GM23248 (cell line): ENCODE results near the gene CCDC39. TPM values are rescaled to one million over a fixed set of nuclear protein-coding genes. Genes with fewer than 3 reads are reported as not detected.

Experiments
- DNase-seq: peaks from one replicate; pipeline ENCODE4 v3.0.0-alpha.2; 2015
- H2AFZ ChIP-seq: fragments of 200-600 bp; sonication (generic); 2 replicates; pipeline ENCODE4 v1.6.1; 2016; ENCODE audit warnings: antibody characterized with exemption
- H3F3A ChIP-seq: fragments of 200-600 bp; sonication (generic); 2 replicates; pipeline ENCODE4 v1.6.1; 2016; ENCODE audit warnings: mild to moderate bottlenecking, antibody characterized with exemption, mixed run types; ENCODE audit not compliant: insufficient read depth
- H3K27ac ChIP-seq: fragments of 200-600 bp; sonication (generic); 2 replicates; pipeline ENCODE4 v1.5.1; 2016; ENCODE audit warnings: mild to moderate bottlenecking
- H3K27me3 ChIP-seq: fragments of 200-600 bp; sonication (generic); replicated peaks from 2 replicates; pipeline ENCODE4 v1.6.1; 2016; ENCODE audit warnings: mild to moderate bottlenecking; ENCODE audit not compliant: insufficient read depth
- H3K36me3 ChIP-seq: fragments of 200-600 bp; sonication (generic); 2 replicates; pipeline ENCODE4 v1.6.1; 2016; ENCODE audit warnings: low read depth, mild to moderate bottlenecking
- H3K4me1 ChIP-seq: fragments of 200-600 bp; sonication (generic); 2 replicates; pipeline ENCODE4 v1.6.1; 2016; ENCODE audit warnings: mild to moderate bottlenecking; ENCODE audit not compliant: insufficient read depth
- H3K4me2 ChIP-seq: fragments of 200-600 bp; sonication (generic); one replicate; pipeline ENCODE4 v1.6.1; 2016; ENCODE audit warnings: mild to moderate bottlenecking; ENCODE audit not compliant: unreplicated experiment
- H3K4me3 ChIP-seq: fragments of 200-600 bp; sonication (generic); 2 replicates; pipeline ENCODE4 v1.5.1; 2016; ENCODE audit warnings: mild to moderate bottlenecking
- H3K79me2 ChIP-seq: fragments of 200-600 bp; sonication (generic); 2 replicates; pipeline ENCODE4 v1.6.1; 2016; ENCODE audit warnings: mild to moderate bottlenecking; ENCODE audit not compliant: insufficient read depth
- H3K9ac ChIP-seq: fragments of 200-600 bp; sonication (generic); 2 replicates; pipeline ENCODE4 v1.6.1; 2016; ENCODE audit warnings: mild to moderate bottlenecking
- H3K9me2 ChIP-seq: fragments of 200-600 bp; sonication (generic); 2 replicates; pipeline ENCODE4 v1.6.1; 2016; ENCODE audit warnings: mixed run types, mild to moderate bottlenecking, moderate library complexity; ENCODE audit not compliant: insufficient read depth
- H3K9me3 ChIP-seq: fragments of 200-600 bp; sonication (generic); one replicate; pipeline ENCODE4 v1.6.1; 2017; ENCODE audit warnings: low read depth
- H4K20me1 ChIP-seq: fragments of 200-600 bp; sonication (generic); 2 replicates; pipeline ENCODE4 v1.6.0; 2016; ENCODE audit not compliant: insufficient read depth
- EZH2 ChIP-seq: fragments of 200-600 bp; sonication (generic); IDR thresholded peaks from 2 replicates; pipeline ENCODE4 v1.6.1; 2018; ENCODE audit warnings: antibody characterized with exemption, mild to moderate bottlenecking; ENCODE audit not compliant: insufficient read depth, poor library complexity, severe bottlenecking
- EZH2phosphoT487 ChIP-seq: fragments of 200-600 bp; sonication (generic); IDR thresholded peaks from 2 replicates; pipeline ENCODE4 v1.6.1; 2018; ENCODE audit warnings: antibody characterized with exemption, moderate library complexity, mild to moderate bottlenecking, low read depth; ENCODE audit not compliant: insufficient read depth
- WGBS, 2 experiments: methylation state at CpG; one replicate each; pipeline ENCODE4 v1.1.6; 2015 to 2017; ENCODE audit warnings: low lambda C conversion rate in 2 of 2, low coverage in 1 of 2; ENCODE audit errors: missing lambda C conversion rate in 2 of 2; 5-methylcytosine and 5-hydroxymethylcytosine counted together
- in situ Hi-C: fragments of 300-500 bp; cut with MboI; formaldehyde crosslinking; loops from 2 replicates; pipeline ENCODE4 v1.15.0; 2020
- polyA plus RNA-seq: library from polyadenylated mRNA; unstranded; fragments of >200 nt; fragmentation: Nextera tagmentation; extraction: Ambion mirVana; gene quantifications from 2 replicates; pipeline ENCODE4 v1.2.1, GENCODE V29; 2016
- small RNA-seq: library from RNA; depleted of rRNA; stranded (forward); fragments of <200 nt; gene quantifications from one replicate; pipeline ENCODE3, GENCODE V24; 2014; ENCODE audit warnings: low read depth, low replicate concordance
- total RNA-seq: library from RNA; depleted of rRNA; stranded (reverse); fragments of >200 nt; shearing (Covaris generic); gene quantifications from 2 replicates; pipeline ENCODE4 v1.2.3, GENCODE V29; 2014; rRNA removed

The CCDC39 gene
- total and polyA plus RNA-seq, 2 experiments from 2014 or later = not detected

DNA sequence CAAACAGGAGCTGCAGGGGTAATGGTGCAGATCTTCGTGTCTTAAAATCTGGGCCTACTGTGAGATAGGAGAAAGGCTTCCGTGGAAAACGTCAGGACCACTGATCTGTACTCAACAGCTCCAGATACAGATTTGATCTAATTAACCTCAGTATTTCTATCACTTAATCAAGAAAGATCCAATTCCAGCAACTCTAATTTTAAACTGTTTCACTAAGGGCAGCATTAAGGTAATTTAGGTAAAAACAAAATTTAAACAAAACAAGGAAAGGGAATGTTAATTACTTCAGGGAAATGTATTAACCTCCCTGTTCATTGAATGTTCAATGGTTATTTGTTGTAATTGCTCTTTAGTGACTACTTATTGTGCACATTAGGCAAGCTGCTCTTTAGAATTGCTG is 103.7 kb downstream of the CCDC39 start:
- H3K4me2 ChIP-seq = no peak overlapping the region
- no peaks in the 10 kb centered on the region for H3K4me1 ChIP-seq
- in situ Hi-C loops = no loop called here
- DNase-seq = no peak
- H3K9me3 ChIP-seq = no peaks in the 10 kb centered on the region
- TF ChIP-seq EZH2phosphoT487 (no peak), EZH2 (no peak)
- no peaks in the 10 kb centered on the region for H3F3A ChIP-seq
- no peaks in the 10 kb centered on the region for H3K27me3 ChIP-seq
- no peak overlapping the region for H2AFZ ChIP-seq
- WGBS, 2 experiments = 15 to 16% methylated on average over 3 of the region's 3 CpGs
- H3K9ac ChIP-seq = no peak overlapping the region
- H4K20me1 ChIP-seq = no peaks in the 10 kb centered on the region
- no peak overlapping the region for H3K27ac ChIP-seq
- no peaks in the 10 kb centered on the region for H3K36me3 ChIP-seq
- H3K9me2 ChIP-seq = no peaks in the 10 kb centered on the region
- H3K4me3 ChIP-seq = no peak overlapping the region
- no peaks in the 10 kb centered on the region for H3K79me2 ChIP-seq

DNA sequence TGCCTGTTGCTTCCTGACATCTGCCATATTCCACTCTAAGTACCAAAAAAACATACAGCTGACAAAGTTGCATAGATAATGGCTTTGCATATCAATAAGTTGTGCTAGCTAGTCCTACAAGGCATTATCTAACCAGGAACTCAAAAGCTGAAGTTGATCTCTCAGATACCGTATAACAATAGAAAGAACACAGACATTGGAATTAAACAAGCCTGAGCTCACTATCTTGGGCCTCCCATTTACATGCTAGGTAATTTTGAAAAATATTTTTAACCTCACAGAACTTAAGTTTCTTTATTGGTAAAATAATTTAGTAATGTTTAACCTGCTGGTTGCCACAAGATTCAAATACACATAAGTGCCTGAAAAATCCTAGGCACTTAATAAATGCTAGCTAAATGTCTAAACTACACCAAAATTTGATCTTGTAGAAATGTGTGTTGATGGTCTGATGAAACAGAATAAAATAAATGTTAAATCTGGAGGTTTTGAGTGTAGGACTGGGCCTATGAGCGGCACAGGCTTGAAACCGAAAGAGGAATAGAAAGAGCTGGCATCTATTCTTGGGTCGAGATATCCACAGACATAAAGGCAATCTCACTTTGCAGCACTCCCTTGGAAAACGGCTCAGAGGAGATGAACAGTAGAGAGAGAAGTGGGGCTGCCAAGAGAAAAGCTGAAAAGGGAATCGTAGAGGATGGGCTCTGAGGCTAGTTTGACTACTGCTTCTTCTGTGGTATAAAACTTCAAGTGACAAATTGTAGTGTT is 107.3 kb downstream of the CCDC39 start:
- in situ Hi-C loops = no loop called here
- no peak overlapping the region for H2AFZ ChIP-seq
- H4K20me1 ChIP-seq = no peaks in the 10 kb centered on the region
- no peak overlapping the region for H3K4me2 ChIP-seq
- H3F3A ChIP-seq = no peaks in the 10 kb centered on the region
- TF ChIP-seq EZH2 = no peak
- TF ChIP-seq EZH2phosphoT487 = no peak
- no peak for DNase-seq
- H3K27me3 ChIP-seq = no peaks in the 10 kb centered on the region
- H3K4me3 ChIP-seq = no peak overlapping the region
- H3K9ac ChIP-seq = no peak overlapping the region
- no peaks in the 10 kb centered on the region for H3K4me1 ChIP-seq
- no peak overlapping the region for H3K27ac ChIP-seq
- no peaks in the 10 kb centered on the region for H3K9me2 ChIP-seq
- H3K79me2 ChIP-seq = no peaks in the 10 kb centered on the region
- WGBS, 2 experiments = 37 to 42% methylated on average over 6 of the region's 6 CpGs
- H3K9me3 ChIP-seq = no peaks in the 10 kb centered on the region
- H3K36me3 ChIP-seq = no peaks in the 10 kb centered on the region

DNA sequence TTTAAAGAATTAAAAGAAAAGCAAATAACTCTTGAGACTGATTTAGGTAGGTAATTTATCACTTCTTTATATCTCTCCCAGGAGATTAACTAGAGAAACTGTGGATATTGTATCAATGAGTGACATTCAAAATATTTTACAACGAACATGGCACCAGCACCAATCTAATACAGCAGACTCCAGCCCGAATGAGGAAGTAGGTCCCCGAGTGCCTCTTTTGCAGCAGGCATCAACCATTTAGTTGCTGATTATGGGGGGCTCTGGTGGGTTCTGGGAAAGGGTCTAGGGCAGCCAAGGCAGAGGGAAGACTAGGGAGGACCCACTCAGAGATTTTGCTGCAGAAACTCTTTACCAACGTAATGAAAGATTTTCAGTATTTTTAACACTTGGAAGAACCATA is 109.1 kb downstream of the CCDC39 start:
- TF ChIP-seq EZH2phosphoT487 (no peak), EZH2 (no peak)

DNA sequence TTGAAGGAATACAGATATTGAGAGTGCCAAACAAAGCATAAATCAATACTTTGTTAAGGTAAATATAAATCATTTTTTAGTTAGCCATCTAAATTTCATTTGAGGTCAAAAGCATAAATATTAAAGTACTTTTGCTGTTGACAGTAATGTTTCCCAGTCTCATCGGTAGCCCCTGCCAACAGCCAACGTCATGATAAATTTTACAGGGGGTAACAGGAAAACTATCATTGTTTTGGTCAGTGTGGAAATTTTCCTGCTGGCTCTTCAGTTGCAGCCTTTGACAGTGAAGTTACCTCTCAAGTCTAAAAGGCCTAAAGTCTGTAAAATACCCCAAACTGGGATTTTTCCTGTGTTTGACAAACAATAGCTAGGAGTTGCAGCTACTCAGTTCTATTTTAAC is 114.6 kb downstream of the CCDC39 start:
- Histone ChIP-seq H3F3A (no peaks in the 10 kb centered on the region), H2AFZ (no peak overlapping the region), H3K36me3 (no peaks in the 10 kb centered on the region), H3K4me3 (no peak overlapping the region), H3K9me2 (no peaks in the 10 kb centered on the region), H3K9ac (no peak overlapping the region), H4K20me1 (no peaks in the 10 kb centered on the region), H3K4me1 (no peaks in the 10 kb centered on the region), H3K9me3 (no peaks in the 10 kb centered on the region), H3K79me2 (no peaks in the 10 kb centered on the region), H3K27ac (no peak overlapping the region), H3K27me3 (no peaks in the 10 kb centered on the region), H3K4me2 (no peak overlapping the region)
- no peak for DNase-seq
- in situ Hi-C loops = no loop called here
- TF ChIP-seq EZH2 (no peak), EZH2phosphoT487 (no peak)
- WGBS, 2 experiments = 32 to 41% methylated on average over 2 of the region's 2 CpGs

More for the DNA sequence above, 109.1 kb downstream of the CCDC39 start:
- in situ Hi-C loops = no loop called here
- H4K20me1 ChIP-seq = no peaks in the 10 kb centered on the region
- H3K79me2 ChIP-seq = no peaks in the 10 kb centered on the region
- DNase-seq = no peak
- H3K27ac ChIP-seq = no peak overlapping the region
- no peaks in the 10 kb centered on the region for H3K9me2 ChIP-seq
- no peaks in the 10 kb centered on the region for H3F3A ChIP-seq
- WGBS, 2 experiments = 21 to 24% methylated on average over 4 of the region's 4 CpGs
- H3K4me1 ChIP-seq = no peaks in the 10 kb centered on the region
- no peak overlapping the region for H3K9ac ChIP-seq
- H3K4me2 ChIP-seq = no peak overlapping the region
- H3K27me3 ChIP-seq = no peaks in the 10 kb centered on the region
- no peak overlapping the region for H2AFZ ChIP-seq
- no peak overlapping the region for H3K4me3 ChIP-seq
- H3K9me3 ChIP-seq = no peaks in the 10 kb centered on the region
- no peaks in the 10 kb centered on the region for H3K36me3 ChIP-seq

Small RNA genes lying within 50 kb of the gene (small RNA-seq; reads per million reads assigned to genes)
- gene AC068298.1 (not detected), gene RNU6-486P (not detected)

Other genes with a start within 250 kb of the CCDC39 start
- gene TTC14, start 77.3 kb downstream of the CCDC39 start, total RNA-seq = 24.4 and 26.0 TPM in 2 replicates
- 17.4 and 21.4 TPM in 2 replicates for gene TTC14, start 77.3 kb downstream of the CCDC39 start, polyA plus RNA-seq
- gene FXR1, start 233.2 kb upstream of the CCDC39 start, total RNA-seq = 83.7 and 105 TPM in 2 replicates
- 36.3 and 38.7 TPM in 2 replicates for gene FXR1, start 233.2 kb upstream of the CCDC39 start, polyA plus RNA-seq